Stimulated activated CD8-positive, alpha-beta memory T cell treated with anti-CD3 and anti-CD28 coated beads, Interleukin-12 subunit alpha, Interleukin-12 subunit beta, amount 100 ng/mL, for 24 hours (primary cell): ENCODE results near the gene KRTAP23-1.

ENCODE experiments used
- DNase-seq: peaks from one replicate; pipeline ENCODE4 v3.0.0-alpha.2; 2020; ENCODE audit errors: extremely low read depth

The KRTAP23-1 gene

DNA sequence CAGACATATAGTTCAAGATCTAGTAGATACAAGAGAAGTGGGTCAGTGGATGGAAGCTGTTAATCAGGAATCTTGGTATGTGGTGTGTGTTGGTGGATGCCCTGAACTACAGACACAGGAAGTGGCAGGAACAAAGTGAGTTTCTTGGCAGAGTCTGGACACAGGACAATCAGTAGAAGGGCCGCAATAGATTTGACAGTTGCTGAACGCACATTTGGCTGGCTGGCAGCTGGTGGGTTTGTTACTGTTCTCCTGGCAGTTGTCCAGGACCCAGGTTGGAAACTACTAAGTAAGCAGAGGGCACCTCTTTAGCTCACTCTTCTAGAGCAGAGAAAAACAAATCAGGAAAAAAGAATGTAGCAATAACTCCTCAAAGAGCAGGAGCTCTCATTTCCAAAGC lies 41.5 kb downstream of the KRTAP23-1 start:
- DNase-seq: no peak

DNA sequence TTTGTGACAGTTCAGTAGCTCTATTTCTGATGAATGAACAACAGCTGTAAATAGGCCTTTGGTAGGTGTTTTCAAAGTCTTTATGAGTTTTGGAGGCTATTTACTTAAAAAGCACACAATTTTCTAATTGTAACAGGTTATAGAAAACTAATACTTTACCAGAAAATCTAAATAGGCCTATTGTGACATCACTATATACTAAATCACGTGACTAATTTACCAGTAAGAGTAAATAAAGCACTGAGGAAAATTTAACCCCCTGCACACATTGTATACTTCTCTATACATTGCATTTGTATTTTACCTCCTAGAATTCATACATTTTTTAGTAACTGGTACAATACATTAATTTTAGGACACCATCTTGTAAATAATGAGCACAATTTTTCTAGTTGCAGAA lies 43.3 kb downstream of the KRTAP23-1 start:
- DNase-seq: no peak
